Karpas-422 (cell line): ENCODE data around the gene GALNS. TPM values are rescaled to one million over a fixed set of nuclear protein-coding genes. Genes with fewer than 3 reads are reported as not detected.

ENCODE experiments used
- DNase-seq: peaks from one replicate; pipeline ENCODE4 v3.0.0-alpha.2; 2015
- H2AFZ ChIP-seq: fragments of 200-600 bp; sonication (generic); 2 replicates; pipeline ENCODE4 v1.6.1; 2014; ENCODE audit warnings: antibody characterized with exemption, low read length, mixed read lengths
- H3K27ac ChIP-seq: fragments of 200-600 bp; sonication (generic); 2 replicates; pipeline ENCODE4 v1.5.1; 2014; ENCODE audit warnings: mild to moderate bottlenecking, low read length, moderate library complexity
- H3K27me3 ChIP-seq: fragments of 200-600 bp; sonication (generic); 2 replicates; pipeline ENCODE4 v1.6.1; 2014; ENCODE audit warnings: low read length, mixed read lengths
- H3K36me3 ChIP-seq: fragments of 200-600 bp; sonication (generic); 2 replicates; pipeline ENCODE4 v1.6.1; 2014; ENCODE audit warnings: low read length, mixed read lengths; ENCODE audit not compliant: insufficient read depth
- H3K4me1 ChIP-seq: fragments of 200-600 bp; sonication (generic); 2 replicates; pipeline ENCODE4 v1.6.1; 2014; ENCODE audit warnings: mild to moderate bottlenecking, low read length, mixed read lengths
- H3K4me2 ChIP-seq: fragments of 200-600 bp; sonication (generic); 2 replicates; pipeline ENCODE4 v1.6.1; 2014; ENCODE audit warnings: low read length, low read depth, mild to moderate bottlenecking; ENCODE audit not compliant: poor library complexity, severe bottlenecking
- H3K4me3 ChIP-seq: fragments of 200-600 bp; sonication (generic); 2 replicates; pipeline ENCODE4 v1.5.1; 2014; ENCODE audit warnings: mild to moderate bottlenecking, antibody characterized with exemption, low read length, mixed read lengths
- H3K79me2 ChIP-seq: fragments of 200-600 bp; sonication (generic); 2 replicates; pipeline ENCODE4 v1.6.1; 2014; ENCODE audit warnings: mild to moderate bottlenecking, low read length, mixed read lengths
- H3K9ac ChIP-seq: fragments of 200-600 bp; sonication (generic); 2 replicates; pipeline ENCODE4 v1.6.0; 2014; ENCODE audit warnings: low read length
- H3K9me2 ChIP-seq: fragments of 200-600 bp; sonication (generic), shearing (Covaris generic); replicated peaks from 2 replicates; pipeline ENCODE4 v1.6.0; 2014; ENCODE audit warnings: mild to moderate bottlenecking, low read length, moderate library complexity; ENCODE audit not compliant: insufficient read depth
- H3K9me3 ChIP-seq: fragments of 300-700, 200-600 bp; sonication (generic); 2 replicates; pipeline ENCODE4 v1.6.1; 2014; ENCODE audit warnings: low read length, mixed read lengths
- H4K20me1 ChIP-seq: fragments of 200-600 bp; sonication (generic); 2 replicates; pipeline ENCODE4 v1.6.1; 2014; ENCODE audit warnings: mild to moderate bottlenecking, antibody characterized with exemption, low read length, low read depth; ENCODE audit not compliant: insufficient read depth
- total RNA-seq: library from RNA; depleted of rRNA; stranded (reverse); fragments of >200 nt; shearing (Covaris generic); gene quantifications from 2 replicates; pipeline ENCODE4 v1.2.3, GENCODE V29; 2014; ENCODE audit warnings: low replicate concordance

The GALNS gene
- total RNA-seq, 1 experiment from 2014 or later: 26.8 TPM

- Histone ChIP-seq H4K20me1 (no peaks in the 10 kb centered on the region), H3K9ac (no peak overlapping the region), H3K27me3 (no peaks in the 10 kb centered on the region), H3K9me2 (no peaks in the 10 kb centered on the region), H3K4me3 (no peak overlapping the region), H3K36me3 (no peaks in the 10 kb centered on the region), H3K79me2 (no peaks in the 10 kb centered on the region), H3K27ac (no peak overlapping the region), H3K4me1 (peaks cover 12% of the 10 kb centered on the region), H2AFZ (no peak overlapping the region), H3K4me2 (no peak overlapping the region), H3K9me3 (no peaks in the 10 kb centered on the region)
- no peak for DNase-seq
Observed at GRCh38 chr16:88842308-88842756, 14.4 kb downstream of the GALNS start.

- Histone ChIP-seq H3K9me2 (no peaks in the 10 kb centered on the region), H2AFZ (no peak overlapping the region), H3K9ac (no peak overlapping the region), H3K9me3 (no peaks in the 10 kb centered on the region), H3K79me2 (no peaks in the 10 kb centered on the region), H4K20me1 (no peaks in the 10 kb centered on the region), H3K27me3 (no peaks in the 10 kb centered on the region), H3K4me3 (no peak overlapping the region), H3K27ac (no peak overlapping the region), H3K36me3 (no peaks in the 10 kb centered on the region), H3K4me1 (peaks cover 12% of the 10 kb centered on the region), H3K4me2 (no peak overlapping the region)
- no peak for DNase-seq
Observed at GRCh38 chr16:88841521-88842307, 15.0 kb downstream of the GALNS start.

- Histone ChIP-seq H3K27ac (no peak overlapping the region), H4K20me1 (no peaks in the 10 kb centered on the region), H3K4me3 (no peak overlapping the region), H3K4me1 (peaks cover 12% of the 10 kb centered on the region), H3K9me2 (no peaks in the 10 kb centered on the region), H3K4me2 (no peak overlapping the region), H3K27me3 (no peaks in the 10 kb centered on the region), H3K9ac (no peak overlapping the region), H2AFZ (no peak overlapping the region), H3K9me3 (no peaks in the 10 kb centered on the region), H3K36me3 (no peaks in the 10 kb centered on the region), H3K79me2 (no peaks in the 10 kb centered on the region)
- no peak for DNase-seq
Observed at GRCh38 chr16:88840600-88841215, 16.0 kb downstream of the GALNS start.

GRCh38 chr16:88839745-88840599, 16.8 kb downstream of the GALNS start:
- no peaks in the 10 kb centered on the region for H3K36me3 ChIP-seq
- H4K20me1 ChIP-seq: no peaks in the 10 kb centered on the region
- H3K9ac ChIP-seq: no peak overlapping the region
- H3K9me3 ChIP-seq: no peaks in the 10 kb centered on the region
- no peak for DNase-seq
- no peak overlapping the region for H3K4me3 ChIP-seq
- H3K9me2 ChIP-seq: no peaks in the 10 kb centered on the region
- no peaks in the 10 kb centered on the region for H3K27me3 ChIP-seq
- no peak overlapping the region for H2AFZ ChIP-seq
- peaks cover 8% of the 10 kb centered on the region for H3K4me1 ChIP-seq
- H3K27ac ChIP-seq: no peak overlapping the region
- no peak overlapping the region for H3K4me2 ChIP-seq
- H3K79me2 ChIP-seq: no peaks in the 10 kb centered on the region

GRCh38 chr16:88839026-88839529, 17.7 kb downstream of the GALNS start:
- Histone ChIP-seq H3K27me3 (no peaks in the 10 kb centered on the region), H3K27ac (no peak overlapping the region), H4K20me1 (no peaks in the 10 kb centered on the region), H3K36me3 (no peaks in the 10 kb centered on the region), H3K9me2 (no peaks in the 10 kb centered on the region), H3K4me2 (no peak overlapping the region), H3K4me1 (no peaks in the 10 kb centered on the region), H3K4me3 (no peak overlapping the region), H2AFZ (no peak overlapping the region), H3K9me3 (no peaks in the 10 kb centered on the region), H3K9ac (no peak overlapping the region), H3K79me2 (no peaks in the 10 kb centered on the region)
- DNase-seq: no peak

- Histone ChIP-seq H3K9me3 (no peaks in the 10 kb centered on the region), H3K27me3 (no peaks in the 10 kb centered on the region), H3K27ac (no peak overlapping the region), H3K79me2 (no peaks in the 10 kb centered on the region), H3K4me3 (no peak overlapping the region), H3K36me3 (no peaks in the 10 kb centered on the region), H3K9ac (no peak overlapping the region), H4K20me1 (no peaks in the 10 kb centered on the region), H3K4me2 (no peak overlapping the region), H3K4me1 (no peaks in the 10 kb centered on the region), H2AFZ (no peak overlapping the region), H3K9me2 (no peaks in the 10 kb centered on the region)
- no peak for DNase-seq
Observed at GRCh38 chr16:88838566-88838965, 18.2 kb downstream of the GALNS start.

- DNase-seq: no peak
- Histone ChIP-seq H3K27ac (no peak overlapping the region), H3K4me1 (no peaks in the 10 kb centered on the region), H3K9me2 (no peaks in the 10 kb centered on the region), H3K9ac (no peak overlapping the region), H3K9me3 (no peaks in the 10 kb centered on the region), H3K4me2 (no peak overlapping the region), H3K36me3 (no peaks in the 10 kb centered on the region), H3K79me2 (no peaks in the 10 kb centered on the region), H3K27me3 (no peaks in the 10 kb centered on the region), H3K4me3 (no peak overlapping the region), H2AFZ (no peak overlapping the region), H4K20me1 (no peaks in the 10 kb centered on the region)
Observed at GRCh38 chr16:88837806-88838205, 18.9 kb downstream of the GALNS start.

GRCh38 chr16:88836791-88837190, 20.0 kb downstream of the GALNS start:
- H2AFZ ChIP-seq: no peak overlapping the region
- H4K20me1 ChIP-seq: no peaks in the 10 kb centered on the region
- H3K79me2 ChIP-seq: no peaks in the 10 kb centered on the region

More at GRCh38 chr16:88836791-88837190, 20.0 kb downstream of the GALNS start:
- Histone ChIP-seq H3K9ac (no peak overlapping the region), H3K9me3 (no peaks in the 10 kb centered on the region), H3K27me3 (no peaks in the 10 kb centered on the region), H3K4me2 (no peak overlapping the region), H3K4me3 (no peak overlapping the region), H3K27ac (no peak overlapping the region), H3K4me1 (no peaks in the 10 kb centered on the region), H3K9me2 (no peaks in the 10 kb centered on the region), H3K36me3 (no peaks in the 10 kb centered on the region)
- no peak for DNase-seq
